ENCODE data around the gene EYS. TPM values are rescaled to one million over a fixed set of nuclear protein-coding genes. Genes with fewer than 3 reads are reported as not detected.

The EYS gene
- total and polyA plus RNA-seq, 2 of the 13 experiments (the other 11 are each of a cell fraction or from before 2014, with no cell fraction given): 0.04 to 0.07 TPM

GRCh38 chr6:63732336-63732735, 1974.7 kb downstream of the EYS start:
- Histone ChIP-seq H3K79me2 (ENCODE audit: insufficient read depth, low read length) (no peaks in the 10 kb centered on the region), H3K9me3 (ENCODE audit: low read length) (no peaks in the 10 kb centered on the region), H3K4me2 (ENCODE audit: low read depth, low read length) (no peak overlapping the region), H3K4me1 (ENCODE audit: insufficient read depth, low read length) (0 out of 2 replicates have a peak, but pooled peaks cover 11% of the 10 kb centered on the region), H3K9ac (ENCODE audit: insufficient read depth, low read depth, low read length) (no peak overlapping the region), H2AFZ (ENCODE audit: low read length) (no peak overlapping the region), H3K4me3 (replicated peaks in 1 of 3; ENCODE audit: insufficient read depth in 1 of 3, low read depth in 2 of 3, low read length in 3 of 3) (no peak overlapping the region), H3K36me3 (replicated peaks in 1 of 2; ENCODE audit: control insufficient read depth in 1 of 2, insufficient read depth in 2 of 2, low read length in 2 of 2) (peaks cover 0 to 1% of the 10 kb centered on the region in 2 experiments; a peak in 1 of 5 replicates), H3K27ac (ENCODE audit: extremely low read length, insufficient read depth, low read length) (no peak overlapping the region), H4K20me1 (ENCODE audit: insufficient read depth, low read length) (no peaks in the 10 kb centered on the region), H3K27me3 (ENCODE audit: control insufficient read depth in 1 of 2, insufficient read depth in 2 of 2, low read length in 2 of 2) (no peaks in the 10 kb centered on the region)
- ChIA-PET POLR2A (no interaction called here), CTCF (ENCODE audit: low intra/inter-chr PET ratio, low total read pairs) (no interaction called here)
- FAIRE-seq: no peak
- no peak for DNase-seq (ENCODE audit: low spot score)
- BruUV-seq (replicated peaks): no TSS peak
- TF ChIP-seq TCF7L2 (IDR thresholded peaks at IDR 0.05; ENCODE audit: low read depth, low read length): no peak
- no peak for TF ChIP-seq ZNF484 (CRISPR knock-in tag; IDR thresholded peaks at IDR 0.05; ENCODE audit: borderline replicate concordance, low read depth)
- TF ChIP-seq LRRFIP1 (CRISPR knock-in tag; conservative IDR thresholded peaks at IDR 0.05): no peak
- no peak for TF ChIP-seq NCOR1 (IDR thresholded peaks at IDR 0.05; ENCODE audit: borderline replicate concordance, low read length)
- TF ChIP-seq CREB1 (IDR thresholded peaks at IDR 0.05): no peak
- TF ChIP-seq CREB1 (CRISPR knock-in tag; IDR thresholded peaks at IDR 0.05): no peak
- TF ChIP-seq, protein P1, sequence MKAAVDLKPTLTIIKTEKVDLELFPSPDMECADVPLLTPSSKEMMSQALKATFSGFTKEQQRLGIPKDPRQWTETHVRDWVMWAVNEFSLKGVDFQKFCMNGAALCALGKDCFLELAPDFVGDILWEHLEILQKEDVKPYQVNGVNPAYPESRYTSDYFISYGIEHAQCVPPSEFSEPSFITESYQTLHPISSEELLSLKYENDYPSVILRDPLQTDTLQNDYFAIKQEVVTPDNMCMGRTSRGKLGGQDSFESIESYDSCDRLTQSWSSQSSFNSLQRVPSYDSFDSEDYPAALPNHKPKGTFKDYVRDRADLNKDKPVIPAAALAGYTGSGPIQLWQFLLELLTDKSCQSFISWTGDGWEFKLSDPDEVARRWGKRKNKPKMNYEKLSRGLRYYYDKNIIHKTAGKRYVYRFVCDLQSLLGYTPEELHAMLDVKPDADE (CRISPR knock-in tag; IDR thresholded peaks at IDR 0.05): no peak
- TF ChIP-seq ZMYM4 (CRISPR knock-in tag; IDR thresholded peaks at IDR 0.05): no peak
- TF ChIP-seq MYC (CRISPR knock-in tag; IDR thresholded peaks at IDR 0.05; ENCODE audit: borderline replicate concordance): no peak
- TF ChIP-seq ZNF567 (CRISPR knock-in tag; IDR thresholded peaks at IDR 0.05; ENCODE audit: borderline replicate concordance): no peak
- no peak for TF ChIP-seq CCAR2 (optimal IDR thresholded peaks at IDR 0.05; ENCODE audit: low read depth, low read length)
- no peak for TF ChIP-seq THAP11 (CRISPR knock-in tag; IDR thresholded peaks at IDR 0.05)
- TF ChIP-seq ZFP90 (CRISPR knock-in tag; IDR thresholded peaks at IDR 0.05; ENCODE audit: borderline replicate concordance): no peak
- TF ChIP-seq, protein P2, sequence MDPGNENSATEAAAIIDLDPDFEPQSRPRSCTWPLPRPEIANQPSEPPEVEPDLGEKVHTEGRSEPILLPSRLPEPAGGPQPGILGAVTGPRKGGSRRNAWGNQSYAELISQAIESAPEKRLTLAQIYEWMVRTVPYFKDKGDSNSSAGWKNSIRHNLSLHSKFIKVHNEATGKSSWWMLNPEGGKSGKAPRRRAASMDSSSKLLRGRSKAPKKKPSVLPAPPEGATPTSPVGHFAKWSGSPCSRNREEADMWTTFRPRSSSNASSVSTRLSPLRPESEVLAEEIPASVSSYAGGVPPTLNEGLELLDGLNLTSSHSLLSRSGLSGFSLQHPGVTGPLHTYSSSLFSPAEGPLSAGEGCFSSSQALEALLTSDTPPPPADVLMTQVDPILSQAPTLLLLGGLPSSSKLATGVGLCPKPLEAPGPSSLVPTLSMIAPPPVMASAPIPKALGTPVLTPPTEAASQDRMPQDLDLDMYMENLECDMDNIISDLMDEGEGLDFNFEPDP (CRISPR knock-in tag; conservative IDR thresholded peaks at IDR 0.05): no peak
- TF ChIP-seq SP2 (CRISPR knock-in tag; IDR thresholded peaks at IDR 0.05): no peak
- TF ChIP-seq HOXA9 (CRISPR knock-in tag; IDR thresholded peaks at IDR 0.05; ENCODE audit: borderline replicate concordance): no peak
- no peak for ATAC-seq
- 98% methylated on average over 2 of the region's 2 CpGs for WGBS (ENCODE audit: low lambda C conversion rate)
- in situ Hi-C loops (cut with HindIII; ENCODE audit: extremely low pct_ligation_motif_present, low pct_unique_long_range_greater_than_20kb): no loop called here
- intact Hi-C loops (cut with micrococcal nuclease; ENCODE audit: unreplicated experiment): no loop called here

All from HepG2 (cell line).